IPS-NIHi11 (cell line): ENCODE data around the gene RXRA.
A peak's percentile ranks its signal among the peaks of the same experiment; 100 is the strongest.

ENCODE experiments used
- DNase-seq: peaks from one replicate; pipeline ENCODE4 v3.0.0; 2012; ENCODE audit warnings: mixed read lengths, low spot score

RXRA gene

DNA sequence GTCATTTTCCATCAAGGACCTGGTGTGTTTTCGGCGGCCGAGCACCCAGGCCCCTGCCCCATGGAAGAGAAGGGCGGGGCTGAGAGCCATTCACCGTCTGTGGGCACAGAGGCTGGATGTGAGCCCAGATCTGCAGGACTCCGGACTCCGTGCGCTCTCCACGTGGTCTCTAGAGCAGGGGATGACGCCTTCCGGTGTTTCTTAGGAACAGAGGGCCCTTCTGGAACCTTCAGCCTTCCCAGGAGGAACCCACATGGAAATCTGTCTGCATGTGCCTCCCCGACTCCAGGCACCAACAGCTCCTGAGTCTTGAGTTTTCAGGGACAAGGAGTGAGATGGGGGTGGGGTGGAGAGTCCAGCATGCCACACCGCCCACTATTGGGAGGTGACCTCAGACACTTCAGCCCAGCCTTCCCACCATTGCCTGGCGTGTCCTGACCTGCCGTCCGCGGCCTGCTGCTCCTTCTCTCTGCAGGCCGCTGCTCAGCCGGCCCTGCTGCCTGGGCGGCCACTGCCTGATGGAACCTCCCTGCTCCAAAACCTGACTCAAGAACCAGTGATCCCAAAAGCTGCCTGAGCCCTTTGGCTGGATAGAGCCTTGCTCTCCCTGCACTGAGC, 2.4 kb upstream of the RXRA start:
- DNase-seq = no peak

- no peak for DNase-seq
Measured at GRCh38 chr9:134324359-134325095, 1.7 kb upstream of the RXRA start.

- peak; percentile 79 for DNase-seq
Measured at GRCh38 chr9:134325096-134325812, 1.0 kb upstream of the RXRA start.

GRCh38 chr9:134326724-134327601, 708 bp downstream of the RXRA start:
- peak; percentile 78 for DNase-seq

DNA sequence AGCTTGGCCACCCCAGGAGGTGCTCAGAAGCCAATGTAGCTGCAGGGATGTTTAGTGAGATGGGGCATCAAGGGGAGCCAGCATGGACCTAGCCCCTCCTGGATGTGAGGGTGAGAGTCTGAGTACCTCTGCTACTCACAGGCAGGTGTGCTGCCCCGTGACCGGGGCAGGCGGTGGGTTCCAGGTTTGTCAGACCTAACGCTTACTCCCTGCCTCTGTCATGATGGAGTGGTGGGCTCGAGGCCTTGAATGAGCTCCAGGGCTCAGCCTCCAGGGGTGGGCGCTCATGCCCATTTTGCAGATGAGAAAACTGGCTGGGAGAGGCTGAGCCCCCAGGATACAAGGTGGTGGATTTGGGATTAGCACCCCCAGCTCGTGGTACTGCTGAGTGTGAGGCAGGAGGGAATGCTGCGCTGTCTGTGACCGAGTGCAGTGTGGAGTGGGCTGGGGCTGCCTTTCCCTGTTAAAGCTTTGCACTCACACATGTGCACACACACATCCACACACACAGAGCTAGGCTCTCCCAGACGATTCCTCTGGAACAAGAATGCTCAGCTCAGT, 1.5 kb downstream of the RXRA start:
- DNase-seq = no peak

GRCh38 chr9:134328341-134328840, 2.1 kb downstream of the RXRA start:
- no peak for DNase-seq

- no peak for DNase-seq
Measured at GRCh38 chr9:134328841-134329575, 2.8 kb downstream of the RXRA start.

- no peak for DNase-seq
Measured at GRCh38 chr9:134329576-134329855, 3.3 kb downstream of the RXRA start.

DNA sequence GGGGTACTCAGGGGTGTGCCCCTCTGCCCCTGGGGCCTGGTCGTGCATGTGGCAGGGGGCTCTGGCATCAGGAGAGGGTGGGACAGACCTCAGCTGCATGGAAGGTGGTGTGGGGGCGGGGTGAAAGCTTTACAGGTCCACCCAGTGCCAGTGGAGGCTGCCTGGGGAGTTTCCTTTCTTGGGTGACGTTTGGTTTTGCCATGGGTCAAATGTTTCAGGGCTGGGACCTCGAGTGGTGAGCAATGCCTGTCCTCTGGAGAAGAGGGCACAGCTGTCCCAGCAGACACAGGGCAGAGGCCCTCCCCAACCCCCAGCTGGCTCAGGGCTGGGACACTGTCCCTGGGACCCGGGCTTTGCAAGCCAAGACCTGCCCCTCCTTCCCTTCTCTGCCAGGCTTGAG, 3.6 kb downstream of the RXRA start:
- DNase-seq = no peak

DNA sequence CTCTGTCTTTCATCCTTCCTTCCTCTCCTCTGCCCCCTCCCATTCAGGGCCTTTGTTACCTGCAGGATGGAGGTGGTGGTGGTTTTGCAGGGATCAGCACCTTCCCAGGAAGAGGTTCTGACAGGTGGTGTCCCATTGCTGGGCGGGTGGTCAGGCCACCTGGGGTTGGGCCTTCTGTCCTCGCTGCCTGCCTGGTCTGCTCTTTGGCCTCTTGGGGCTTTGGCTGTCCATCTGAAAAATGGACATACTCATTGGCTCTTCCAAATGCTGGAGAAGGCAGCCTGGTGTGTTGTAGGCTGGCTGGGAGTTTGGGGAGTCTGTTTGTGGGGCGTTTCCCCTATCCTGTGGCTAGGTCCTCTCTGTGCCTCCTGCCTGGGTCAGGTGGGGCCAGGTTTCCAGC, 4.3 kb downstream of the RXRA start:
- DNase-seq = no peak

- DNase-seq = no peak
Measured at GRCh38 chr9:134331186-134332025, 5.2 kb downstream of the RXRA start.

DNA sequence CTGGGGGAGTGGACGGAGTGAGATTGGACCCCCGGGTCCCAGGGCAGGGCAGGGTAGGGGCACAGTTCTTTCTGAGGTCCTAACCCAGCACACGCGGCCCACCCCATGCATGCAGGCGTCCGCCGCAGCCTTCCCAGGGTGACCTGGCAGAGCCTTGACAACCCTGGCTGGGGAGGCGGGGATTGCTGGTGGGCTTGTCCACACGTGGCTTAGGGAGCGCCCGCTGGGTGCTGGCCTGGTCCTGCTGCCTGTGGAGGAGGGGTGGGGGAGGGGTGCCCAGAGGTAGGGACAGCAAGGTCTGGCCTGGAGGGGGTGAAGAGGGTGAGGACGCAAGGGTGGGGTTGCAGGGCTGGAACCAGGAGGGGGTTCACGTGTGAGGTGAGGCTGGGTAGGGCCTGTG, 6.0 kb downstream of the RXRA start:
- no peak for DNase-seq

DNA sequence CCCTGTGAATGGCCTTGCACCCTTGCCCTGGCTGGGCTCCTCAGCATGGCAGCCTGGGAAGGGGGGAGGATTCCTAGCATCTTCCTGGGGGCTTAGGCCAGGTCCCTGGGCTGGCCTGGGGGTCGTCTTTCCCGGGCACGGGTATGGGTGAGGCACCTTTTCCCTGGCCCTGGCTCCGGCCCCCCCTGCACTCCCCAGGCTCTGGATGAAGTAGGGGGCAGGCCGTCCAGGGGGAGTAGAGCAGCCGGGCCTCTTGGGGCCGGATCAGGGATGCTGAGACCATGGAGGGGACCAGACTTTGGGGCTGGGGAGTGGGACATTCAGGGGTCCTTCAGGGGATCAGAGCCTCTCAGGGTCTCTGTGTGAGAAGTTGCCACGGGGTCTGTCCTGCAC, 6.6 kb downstream of the RXRA start:
- no peak for DNase-seq

- no peak for DNase-seq
Measured at GRCh38 chr9:134333234-134333873, 7.1 kb downstream of the RXRA start.

DNA sequence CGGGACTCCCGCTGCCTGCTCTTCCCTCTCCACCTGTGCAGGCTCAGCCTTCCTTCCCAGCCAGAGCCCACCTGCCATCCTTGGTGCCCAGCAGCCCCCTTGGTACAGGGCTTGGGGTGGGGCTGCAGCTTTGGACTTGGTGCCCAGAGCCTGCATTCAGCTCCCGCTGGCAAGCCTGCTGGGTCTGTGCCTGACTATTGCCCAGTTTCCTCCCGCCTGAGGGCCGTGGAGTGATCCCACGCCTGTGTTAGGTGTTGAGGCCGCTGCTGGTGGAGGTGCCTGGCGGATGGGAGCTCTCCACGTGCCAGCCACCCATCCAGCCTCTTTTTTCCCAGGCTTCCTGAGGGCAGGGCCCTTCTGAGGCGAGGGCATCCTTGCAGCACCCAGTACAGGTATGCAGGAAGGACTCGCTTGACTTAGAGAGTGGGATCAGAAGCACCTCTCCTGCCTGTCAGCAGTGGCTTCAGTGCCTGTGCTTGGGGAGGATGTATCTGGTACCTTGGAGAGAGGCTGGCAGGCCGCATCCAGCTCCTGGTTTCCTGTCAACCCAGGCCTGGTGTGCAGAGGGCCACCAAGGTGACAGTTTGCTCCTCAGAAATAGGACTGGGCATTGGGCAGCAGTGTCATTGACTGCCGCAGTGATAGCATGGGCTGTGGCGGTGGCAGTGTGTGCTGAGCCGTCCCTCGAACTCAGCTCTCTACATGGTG, 7.8 kb downstream of the RXRA start:
- DNase-seq = no peak

GRCh38 chr9:134335061-134335460, 8.8 kb downstream of the RXRA start:
- no peak for DNase-seq

- DNase-seq = no peak
Measured at GRCh38 chr9:134335486-134336220, 9.4 kb downstream of the RXRA start.

DNA sequence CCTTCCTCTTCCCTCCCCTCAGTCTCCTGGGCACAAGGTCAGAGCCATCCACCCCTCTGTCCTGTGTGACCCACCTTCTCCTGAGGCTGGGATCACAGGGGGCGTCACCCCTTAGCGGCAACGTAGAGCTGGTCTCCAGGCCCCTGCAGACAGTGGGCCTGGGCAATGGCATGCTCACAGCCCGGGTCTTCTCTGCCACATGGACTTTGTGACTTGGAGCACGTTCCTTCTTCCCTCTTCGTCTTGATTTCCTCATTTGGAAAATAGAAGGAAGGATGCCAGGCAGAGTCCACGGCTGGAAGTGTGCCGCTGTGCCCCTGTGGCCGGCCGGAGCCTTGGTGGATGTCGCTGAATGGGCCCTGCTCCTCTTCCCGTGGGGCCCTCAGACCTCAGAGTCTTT, 10.0 kb downstream of the RXRA start:
- no peak for DNase-seq

DNA sequence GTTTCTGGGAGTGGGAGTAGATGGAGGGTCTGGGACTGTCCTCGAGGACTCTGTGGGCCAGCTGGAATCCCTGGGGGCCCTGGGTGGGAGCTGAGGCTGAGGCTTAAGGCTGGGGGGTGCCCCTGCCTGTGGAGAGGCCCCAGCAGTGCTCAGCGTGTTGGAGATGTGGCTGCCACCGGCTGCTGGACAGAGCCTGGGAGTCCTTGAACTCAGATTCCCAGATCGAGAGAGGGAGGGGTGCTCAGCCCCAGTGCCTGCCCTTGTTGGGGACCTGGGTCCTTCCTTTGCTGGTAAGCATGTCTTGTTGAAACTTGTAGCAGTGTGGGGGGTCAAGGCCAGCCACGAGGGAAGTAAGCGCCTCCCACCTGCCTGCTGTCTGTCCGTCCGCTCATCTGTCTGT, 10.7 kb downstream of the RXRA start:
- DNase-seq = no peak
